K562 (cell line): ENCODE results near the gene PPM1G. TPM values are rescaled to one million over a fixed set of nuclear protein-coding genes. Genes with fewer than 3 reads are reported as not detected.
A peak's percentile ranks its signal among the peaks of the same experiment; 100 is the strongest.

ENCODE experiments used
- CCNT2 ChIP-seq: IDR thresholded peaks from 2 replicates; pipeline ENCODE4 v1.6.1; 2011; ENCODE audit warnings: borderline replicate concordance, low read depth, mild to moderate bottlenecking, moderate library complexity, mixed read lengths, low read length; ENCODE audit not compliant: insufficient read length; ENCODE audit errors: extremely low read depth
- CEBPB ChIP-seq: fragments of 450-650 bp; IDR thresholded peaks from 2 replicates; pipeline ENCODE4 v1.6.1; 2016; ENCODE audit warnings: missing genetic modification characterization, missing compliant biosample characterization
- DACH1 ChIP-seq: fragments of 450-650 bp; IDR thresholded peaks from 2 replicates; pipeline ENCODE4 v1.6.1; 2018; ENCODE audit not compliant: partially characterized antibody
- DMBX1 ChIP-seq: fragments of 250-450 bp; sonication (Bioruptor Pico); IDR thresholded peaks from 2 replicates; pipeline ENCODE4 v1.8.0; 2022; ENCODE audit warnings: inconsistent platforms, mild to moderate bottlenecking, moderate library complexity, borderline replicate concordance
- E2F3 ChIP-seq: fragments of 250-450 bp; sonication (Bioruptor Pico); IDR thresholded peaks from 2 replicates; pipeline ENCODE4 v1.4.0; 2020; ENCODE audit warnings: mild to moderate bottlenecking
- ESRRA ChIP-seq: fragments of 450-650 bp; IDR thresholded peaks from 2 replicates; pipeline ENCODE4 v1.6.1; 2014; ENCODE audit warnings: low read depth, mild to moderate bottlenecking, moderate library complexity, borderline replicate concordance
- KDM4B ChIP-seq, 2 experiments: fragments of 450-650 bp in 1 of 2; sonication (generic) in 1 of 2; IDR thresholded peaks; 2 replicates each; pipeline ENCODE4 v1.6.1; 2016 to 2017; ENCODE audit warnings: borderline replicate concordance in 2 of 2, antibody characterized with exemption in 1 of 2, low read depth in 1 of 2, mild to moderate bottlenecking in 1 of 2
- MXI1 ChIP-seq: IDR thresholded peaks from 2 replicates; pipeline ENCODE4 v1.6.1; 2011; ENCODE audit warnings: low read depth, mild to moderate bottlenecking, improper control_type of control experiment, low read length
- NRF1 ChIP-seq, 2 experiments: fragments of 450-650 bp; IDR thresholded peaks in 1 of 2; conservative IDR thresholded peaks in 1 of 2; 2 replicates each; pipeline ENCODE4 v1.6.1; 2014; ENCODE audit warnings: mild to moderate bottlenecking in 2 of 2
- OTX1 ChIP-seq: fragments of 450-650 bp; formaldehyde crosslinking; IDR thresholded peaks from 2 replicates; pipeline ENCODE4 v1.4.0; 2022; ENCODE audit warnings: mild to moderate bottlenecking
- PHF21A ChIP-seq: fragments of 450-650 bp; IDR thresholded peaks from 2 replicates; pipeline ENCODE4 v1.6.1; 2017; ENCODE audit warnings: low read depth, borderline replicate concordance
- POLR2H ChIP-seq: IDR thresholded peaks from 2 replicates; pipeline ENCODE4 v1.6.1; 2016; ENCODE audit warnings: missing genetic modification characterization, low read depth, mild to moderate bottlenecking, control low read depth, missing compliant biosample characterization, moderate library complexity
- SIN3A ChIP-seq, 2 experiments: fragments of 150-350 bp in 1 of 2; IDR thresholded peaks; 2 replicates each; pipeline ENCODE4 v1.6.1; 2011 to 2016; ENCODE audit warnings: borderline replicate concordance in 2 of 2, low read depth in 2 of 2, low read length in 2 of 2, mild to moderate bottlenecking in 2 of 2, moderate library complexity in 2 of 2; ENCODE audit not compliant: control insufficient read depth in 1 of 2
- SUPT5H ChIP-seq: fragments of 450-650 bp; IDR thresholded peaks from 2 replicates; pipeline ENCODE4 v1.6.1; 2016
- ZKSCAN3 ChIP-seq: fragments of 250-450 bp; sonication (Bioruptor Pico); IDR thresholded peaks from 2 replicates; pipeline ENCODE4 v1.4.0; 2020
- ZNF282 ChIP-seq: sonication (generic); formaldehyde crosslinking; IDR thresholded peaks from 2 replicates; pipeline ENCODE4 v1.8.1; 2023; ENCODE audit warnings: missing genetic modification reagents
- polyA plus RNA-seq, 8 experiments: library from polyadenylated mRNA; depleted of rRNA in 4 of 8; stranded (reverse) in 5 of 8; unstranded in 3 of 8; fragments of >200 nt; fragmentation: Nextera tagmentation in 2 of 8; fragmentation: Illumina TruSeq in 1 of 8; extraction: Ambion mirVana in 2 of 8; extraction: Trizol in 1 of 8; gene quantifications; 2 replicates each; pipeline versions ENCODE4 v1.2.1 to v1.2.3, GENCODE V29; 2011 to 2014; ENCODE audit warnings: inconsistent platforms in 1 of 8, missing spikeins in 1 of 8
- total RNA-seq, 7 experiments: library from RNA; depleted of rRNA in 6 of 7; stranded (reverse); fragments of >200 nt in 6 of 7; fragmentation: Illumina TruSeq in 2 of 7; extraction: Trizol in 2 of 7; gene quantifications; 2 replicates each; pipeline versions ENCODE4 v1.2.1 to v1.2.3, GENCODE V29; 2011 to 2021; ENCODE audit warnings: low replicate concordance in 1 of 7
- TF ChIP-seq, protein P1 (sequence below), 3 experiments: fragments of 200-800 bp in 1 of 3; fragments of 250-450 bp in 1 of 3; fragments of 450-650 bp in 1 of 3; sonication (Bioruptor Pico) in 1 of 3; sonication (Bioruptor generic) in 1 of 3; formaldehyde crosslinking in 1 of 3; IDR thresholded peaks; 2 replicates each; pipeline versions ENCODE4 v1.6.1 to v1.8.0; 2016 to 2022; ENCODE audit warnings: mild to moderate bottlenecking in 2 of 3, missing genetic modification characterization in 2 of 3, missing compliant biosample characterization in 1 of 3, moderate library complexity in 1 of 3
- TF ChIP-seq, protein P2 (sequence below): IDR thresholded peaks from 3 replicates; pipeline ENCODE4 v1.6.1; 2011; ENCODE audit warnings: borderline replicate concordance, mild to moderate bottlenecking, moderate library complexity; ENCODE audit not compliant: insufficient read length; ENCODE audit errors: extremely low read depth
- TF ChIP-seq, protein P3 (sequence below): fragments of 450-650 bp; formaldehyde crosslinking; IDR thresholded peaks from 2 replicates; pipeline ENCODE4 v1.4.0; 2022; ENCODE audit warnings: missing genetic modification characterization

The PPM1G gene
- total and polyA plus RNA-seq, 9 of the 15 experiments (the other 6 are each of a cell fraction or from before 2014, with no cell fraction given), result 61.7 to 230 (median 153) TPM

DNA sequence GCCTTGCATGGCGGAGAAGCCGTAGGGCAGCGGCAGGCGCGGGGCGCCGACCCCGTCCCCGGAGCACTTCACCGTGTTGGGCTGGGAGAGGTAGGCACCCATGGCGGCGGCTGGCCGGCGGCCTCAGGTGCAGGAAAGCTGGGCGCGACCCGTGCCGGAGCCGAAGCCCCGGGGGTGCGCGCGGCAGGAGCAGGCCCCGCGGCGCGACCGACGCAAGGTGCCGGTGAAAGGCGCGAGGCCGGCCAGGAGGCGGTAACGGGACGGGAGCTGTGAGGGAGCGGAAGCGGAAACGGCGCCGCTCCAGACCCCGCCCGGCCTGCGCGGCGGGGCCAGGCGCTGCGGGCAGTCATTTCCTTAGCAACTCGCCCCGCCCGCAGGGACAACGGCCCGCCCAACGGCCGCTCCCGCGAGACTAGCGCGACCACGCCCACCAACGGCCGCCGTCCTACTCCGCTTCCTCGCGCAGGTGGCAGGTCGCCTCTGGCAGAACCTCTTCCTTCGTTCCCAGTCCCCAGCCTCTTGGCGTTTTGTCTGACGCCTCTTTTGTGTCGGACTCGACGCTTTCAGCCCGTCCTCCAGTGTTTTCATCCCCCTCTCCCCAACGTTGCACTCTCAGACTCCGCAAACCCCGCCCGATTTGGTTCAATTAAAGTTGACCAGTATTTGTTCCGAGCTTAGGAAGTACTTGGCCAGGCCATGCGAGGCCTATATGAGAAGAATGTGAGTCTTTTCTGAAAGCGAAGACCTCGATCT, at the start of gene PPM1G (continued):
- TF ChIP-seq NRF1 (conservative IDR thresholded peaks at IDR 0.05 in 1 of 2, IDR thresholded peaks at IDR 0.05 in 1 of 2), result peak; percentile 89 to 91
- TF ChIP-seq, protein P1, sequence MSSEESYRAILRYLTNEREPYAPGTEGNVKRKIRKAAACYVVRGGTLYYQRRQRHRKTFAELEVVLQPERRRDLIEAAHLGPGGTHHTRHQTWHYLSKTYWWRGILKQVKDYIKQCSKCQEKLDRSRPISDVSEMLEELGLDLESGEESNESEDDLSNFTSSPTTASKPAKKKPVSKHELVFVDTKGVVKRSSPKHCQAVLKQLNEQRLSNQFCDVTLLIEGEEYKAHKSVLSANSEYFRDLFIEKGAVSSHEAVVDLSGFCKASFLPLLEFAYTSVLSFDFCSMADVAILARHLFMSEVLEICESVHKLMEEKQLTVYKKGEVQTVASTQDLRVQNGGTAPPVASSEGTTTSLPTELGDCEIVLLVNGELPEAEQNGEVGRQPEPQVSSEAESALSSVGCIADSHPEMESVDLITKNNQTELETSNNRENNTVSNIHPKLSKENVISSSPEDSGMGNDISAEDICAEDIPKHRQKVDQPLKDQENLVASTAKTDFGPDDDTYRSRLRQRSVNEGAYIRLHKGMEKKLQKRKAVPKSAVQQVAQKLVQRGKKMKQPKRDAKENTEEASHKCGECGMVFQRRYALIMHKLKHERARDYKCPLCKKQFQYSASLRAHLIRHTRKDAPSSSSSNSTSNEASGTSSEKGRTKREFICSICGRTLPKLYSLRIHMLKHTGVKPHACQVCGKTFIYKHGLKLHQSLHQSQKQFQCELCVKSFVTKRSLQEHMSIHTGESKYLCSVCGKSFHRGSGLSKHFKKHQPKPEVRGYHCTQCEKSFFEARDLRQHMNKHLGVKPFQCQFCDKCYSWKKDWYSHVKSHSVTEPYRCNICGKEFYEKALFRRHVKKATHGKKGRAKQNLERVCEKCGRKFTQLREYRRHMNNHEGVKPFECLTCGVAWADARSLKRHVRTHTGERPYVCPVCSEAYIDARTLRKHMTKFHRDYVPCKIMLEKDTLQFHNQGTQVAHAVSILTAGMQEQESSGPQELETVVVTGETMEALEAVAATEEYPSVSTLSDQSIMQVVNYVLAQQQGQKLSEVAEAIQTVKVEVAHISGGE (CRISPR knock-in tag; IDR thresholded peaks at IDR 0.05), result peak in 2 of 3 experiments; percentile 38 to 93; a peak in 3 of 6 replicates
- no peak for TF ChIP-seq CEBPB (tag)
- TF ChIP-seq OTX1 (CRISPR knock-in tag), result 0 out of 2 replicates have a peak, but pooled peaks have one; percentile 50
- TF ChIP-seq ZNF282 (CRISPR knock-in tag), result peak; percentile 79
- TF ChIP-seq, protein P2, sequence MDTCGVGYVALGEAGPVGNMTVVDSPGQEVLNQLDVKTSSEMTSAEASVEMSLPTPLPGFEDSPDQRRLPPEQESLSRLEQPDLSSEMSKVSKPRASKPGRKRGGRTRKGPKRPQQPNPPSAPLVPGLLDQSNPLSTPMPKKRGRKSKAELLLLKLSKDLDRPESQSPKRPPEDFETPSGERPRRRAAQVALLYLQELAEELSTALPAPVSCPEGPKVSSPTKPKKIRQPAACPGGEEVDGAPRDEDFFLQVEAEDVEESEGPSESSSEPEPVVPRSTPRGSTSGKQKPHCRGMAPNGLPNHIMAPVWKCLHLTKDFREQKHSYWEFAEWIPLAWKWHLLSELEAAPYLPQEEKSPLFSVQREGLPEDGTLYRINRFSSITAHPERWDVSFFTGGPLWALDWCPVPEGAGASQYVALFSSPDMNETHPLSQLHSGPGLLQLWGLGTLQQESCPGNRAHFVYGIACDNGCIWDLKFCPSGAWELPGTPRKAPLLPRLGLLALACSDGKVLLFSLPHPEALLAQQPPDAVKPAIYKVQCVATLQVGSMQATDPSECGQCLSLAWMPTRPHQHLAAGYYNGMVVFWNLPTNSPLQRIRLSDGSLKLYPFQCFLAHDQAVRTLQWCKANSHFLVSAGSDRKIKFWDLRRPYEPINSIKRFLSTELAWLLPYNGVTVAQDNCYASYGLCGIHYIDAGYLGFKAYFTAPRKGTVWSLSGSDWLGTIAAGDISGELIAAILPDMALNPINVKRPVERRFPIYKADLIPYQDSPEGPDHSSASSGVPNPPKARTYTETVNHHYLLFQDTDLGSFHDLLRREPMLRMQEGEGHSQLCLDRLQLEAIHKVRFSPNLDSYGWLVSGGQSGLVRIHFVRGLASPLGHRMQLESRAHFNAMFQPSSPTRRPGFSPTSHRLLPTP, result no peak
- peak; percentile 93 for TF ChIP-seq SUPT5H
- TF ChIP-seq DMBX1, result peak; percentile 63; the same call in 1 of the 2 replicates
- no peak for TF ChIP-seq DACH1
- TF ChIP-seq, protein P3, sequence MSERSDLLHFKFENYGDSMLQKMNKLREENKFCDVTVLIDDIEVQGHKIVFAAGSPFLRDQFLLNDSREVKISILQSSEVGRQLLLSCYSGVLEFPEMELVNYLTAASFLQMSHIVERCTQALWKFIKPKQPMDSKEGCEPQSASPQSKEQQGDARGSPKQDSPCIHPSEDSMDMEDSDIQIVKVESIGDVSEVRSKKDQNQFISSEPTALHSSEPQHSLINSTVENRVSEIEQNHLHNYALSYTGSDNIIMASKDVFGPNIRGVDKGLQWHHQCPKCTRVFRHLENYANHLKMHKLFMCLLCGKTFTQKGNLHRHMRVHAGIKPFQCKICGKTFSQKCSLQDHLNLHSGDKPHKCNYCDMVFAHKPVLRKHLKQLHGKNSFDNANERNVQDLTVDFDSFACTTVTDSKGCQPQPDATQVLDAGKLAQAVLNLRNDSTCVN, result 0 out of 2 replicates have a peak, but pooled peaks have one; percentile 46
- TF ChIP-seq ZKSCAN3, result no peak
- TF ChIP-seq POLR2H (tag), result peak; percentile 88
- 0 out of 2 replicates have a peak, but pooled peaks have one; percentile 52 for TF ChIP-seq E2F3 (CRISPR knock-in tag)
- peak; percentile 64; the same call in 1 of the 2 replicates for TF ChIP-seq PHF21A
- peak; percentile 80 for TF ChIP-seq MXI1
- peak; percentile 50; the same call in 1 of the 2 replicates for TF ChIP-seq ESRRA
- TF ChIP-seq CCNT2, result peak; percentile 85
- peak in 1 of 2 experiments; percentile 36; a peak in 1 of 4 replicates for TF ChIP-seq KDM4B (IDR thresholded peaks at IDR 0.05; ENCODE audit: borderline replicate concordance in 2 of 2, low read depth in 1 of 2)
- peak; percentile 43 to 61; a peak in 3 of 4 replicates for TF ChIP-seq SIN3A (IDR thresholded peaks at IDR 0.05; ENCODE audit: borderline replicate concordance in 2 of 2, control insufficient read depth in 1 of 2, low read depth in 2 of 2, low read length in 2 of 2)
